Stomach smooth muscle (tissue), 2 donors: ENCODE measurements around the gene GAREM1.

Source experiments
- H3K27ac ChIP-seq: one replicate; pipeline ENCODE4 v1.7.0; 2013; ENCODE audit warnings: mild to moderate bottlenecking, low read length, inconsistent platforms
- H3K27me3 ChIP-seq, 2 donors: one replicate each; pipeline ENCODE4 v1.7.0; 2013; ENCODE audit warnings: low read length in 2 of 2; ENCODE audit not compliant: insufficient read depth in 2 of 2, control insufficient read depth in 1 of 2
- H3K36me3 ChIP-seq, 2 donors: one replicate each; pipeline ENCODE4 v1.7.0; 2013; ENCODE audit warnings: low read length in 2 of 2; ENCODE audit not compliant: control insufficient read depth in 2 of 2, insufficient read depth in 2 of 2
- H3K4me1 ChIP-seq: one replicate; pipeline ENCODE4 v1.7.0; 2013; ENCODE audit warnings: low read length; ENCODE audit not compliant: control insufficient read depth, insufficient read depth
- H3K4me3 ChIP-seq, 2 donors: one replicate each; pipeline ENCODE4 v1.7.0; 2013; ENCODE audit warnings: low read length in 2 of 2
- H3K9ac ChIP-seq, 2 donors: one replicate each; pipeline ENCODE4 v1.7.0; 2013; ENCODE audit warnings: low read length in 2 of 2, mild to moderate bottlenecking in 1 of 2
- H3K9me3 ChIP-seq, 2 donors: one replicate each; pipeline ENCODE4 v1.7.0; 2013; ENCODE audit warnings: low read length in 2 of 2; ENCODE audit not compliant: control insufficient read depth in 2 of 2
- donor health status: healthy.
- donor health status: Pancreatic carcinoma.

The GAREM1 gene

DNA sequence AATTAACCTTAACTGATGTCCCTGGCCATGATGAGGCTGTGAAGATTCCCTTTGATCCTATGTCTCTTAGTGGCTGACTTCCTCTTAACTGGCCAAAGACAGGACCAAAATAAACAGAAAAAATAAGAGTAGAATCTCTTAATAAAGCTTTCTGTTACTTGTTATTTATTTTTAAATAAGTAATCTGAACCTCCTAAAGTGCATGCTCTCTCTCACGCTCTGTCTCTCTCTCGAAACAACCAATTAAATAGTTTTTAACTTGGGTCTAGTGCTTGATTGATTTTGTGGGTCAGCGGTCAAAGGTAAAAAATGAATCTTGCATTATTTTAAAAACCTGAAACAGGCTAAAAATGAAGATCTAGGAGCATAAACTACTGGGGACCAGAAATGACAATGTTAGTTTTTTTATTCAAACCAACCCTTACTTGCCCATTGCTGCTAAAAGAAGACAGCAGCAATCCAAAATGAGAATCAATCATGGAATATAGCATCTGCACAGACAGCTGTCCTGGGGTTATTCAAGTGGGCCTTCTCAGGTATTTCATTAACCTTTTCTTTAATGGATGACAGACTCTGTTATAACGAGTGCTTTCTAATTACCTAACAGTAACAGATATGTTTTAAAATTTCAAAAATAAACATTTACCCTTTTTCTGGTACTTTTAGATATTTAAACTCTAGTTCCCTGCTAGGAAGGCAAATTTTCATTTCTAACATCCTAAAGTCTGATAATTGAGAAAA, 11.2 kb downstream of the GAREM1 start:
- Histone ChIP-seq H3K4me3 (no peak overlapping the region), H3K27me3 (no peaks in the 10 kb centered on the region)

GRCh38 chr18:32455361-32455760, 15.3 kb downstream of the GAREM1 start:
- Histone ChIP-seq H3K27me3 (no peaks in the 10 kb centered on the region), H3K9me3 (no peaks in the 10 kb centered on the region), H3K27ac (no peak overlapping the region), H3K9ac (no peak overlapping the region), H3K36me3 (no peaks in the 10 kb centered on the region), H3K4me1 (peaks cover 2% of the 10 kb centered on the region), H3K4me3 (no peak overlapping the region)

More for the DNA sequence above, 11.2 kb downstream of the GAREM1 start:
- Histone ChIP-seq H3K27ac (no peak overlapping the region), H3K9ac (no peak overlapping the region), H3K9me3 (no peaks in the 10 kb centered on the region), H3K36me3 (no peaks in the 10 kb centered on the region), H3K4me1 (peaks cover 1% of the 10 kb centered on the region)

DNA sequence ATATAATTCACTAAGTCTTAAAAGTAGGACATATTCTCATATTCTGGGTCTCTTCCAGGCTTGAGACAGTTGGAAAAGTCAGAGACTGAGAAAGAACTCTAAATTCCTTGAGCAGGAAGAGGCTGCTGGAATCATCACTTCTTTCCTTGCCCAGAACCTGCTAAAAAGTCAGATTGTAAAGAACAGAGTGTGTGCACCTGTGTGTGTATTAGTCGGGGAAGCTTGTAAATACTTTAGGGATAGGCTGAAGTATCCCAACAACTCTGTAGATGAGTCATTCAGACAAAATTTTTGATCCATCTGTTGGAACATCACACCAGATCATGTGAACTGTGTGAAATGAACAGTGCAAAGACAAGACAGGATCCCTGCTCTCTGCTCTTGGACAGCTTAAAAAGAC, 16.1 kb downstream of the GAREM1 start:
- Histone ChIP-seq H3K27ac (no peak overlapping the region), H3K36me3 (no peaks in the 10 kb centered on the region), H3K4me3 (no peak overlapping the region), H3K9ac (no peak overlapping the region), H3K27me3 (no peaks in the 10 kb centered on the region), H3K4me1 (peaks cover 2% of the 10 kb centered on the region), H3K9me3 (no peaks in the 10 kb centered on the region)

- no peaks in the 10 kb centered on the region for H3K36me3 ChIP-seq
- no peak overlapping the region for H3K9ac ChIP-seq
- H3K9me3 ChIP-seq, result no peaks in the 10 kb centered on the region
- no peaks in the 10 kb centered on the region for H3K27me3 ChIP-seq
- no peak overlapping the region for H3K4me3 ChIP-seq
- H3K4me1 ChIP-seq, result peaks cover 2% of the 10 kb centered on the region
- H3K27ac ChIP-seq, result no peak overlapping the region
These were observed 19.8 kb downstream of the GAREM1 start for GRCh38 chr18:32450874-32451273.

DNA sequence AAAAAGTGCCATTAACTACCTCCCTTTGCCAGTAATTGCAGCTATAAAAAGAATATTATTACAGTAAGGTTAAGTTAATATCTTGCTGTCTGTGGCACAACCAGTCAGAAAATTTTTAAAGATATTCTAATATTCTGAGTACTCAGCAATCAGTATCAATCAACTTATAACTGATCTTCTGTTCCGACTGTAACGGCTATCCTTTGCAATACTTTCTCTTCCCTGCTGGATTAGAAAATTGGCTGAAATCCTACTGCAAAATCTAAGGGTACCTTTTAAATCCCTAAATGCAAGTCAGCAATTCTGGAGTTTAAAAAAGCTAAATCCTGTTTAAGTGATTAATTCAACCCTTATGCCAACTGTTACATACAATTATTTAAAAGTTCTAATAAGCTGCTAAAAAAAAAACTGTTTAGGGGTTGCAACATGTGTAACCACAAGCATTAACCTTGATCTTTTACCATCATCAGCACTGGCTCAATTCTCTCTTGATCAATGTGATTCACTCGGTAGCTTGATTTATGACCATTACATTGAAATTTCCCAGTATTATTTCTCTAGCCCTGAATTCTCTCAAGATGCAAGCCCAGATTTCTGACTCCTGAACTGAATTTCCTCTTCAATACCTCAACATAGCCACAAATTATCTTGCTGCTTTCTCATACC, 20.5 kb downstream of the GAREM1 start:
- no peak overlapping the region for H3K27ac ChIP-seq
- H3K36me3 ChIP-seq, result no peaks in the 10 kb centered on the region
- peaks cover 2% of the 10 kb centered on the region for H3K4me1 ChIP-seq
- H3K27me3 ChIP-seq, result no peaks in the 10 kb centered on the region
- H3K9me3 ChIP-seq, result no peaks in the 10 kb centered on the region
- no peak overlapping the region for H3K4me3 ChIP-seq
- no peak overlapping the region for H3K9ac ChIP-seq

GRCh38 chr18:32446780-32447179, 23.9 kb downstream of the GAREM1 start:
- Histone ChIP-seq H3K9ac (no peak overlapping the region), H3K27ac (no peak overlapping the region), H3K4me1 (no peaks in the 10 kb centered on the region), H3K9me3 (no peaks in the 10 kb centered on the region), H3K4me3 (no peak overlapping the region), H3K27me3 (no peaks in the 10 kb centered on the region), H3K36me3 (no peaks in the 10 kb centered on the region)

DNA sequence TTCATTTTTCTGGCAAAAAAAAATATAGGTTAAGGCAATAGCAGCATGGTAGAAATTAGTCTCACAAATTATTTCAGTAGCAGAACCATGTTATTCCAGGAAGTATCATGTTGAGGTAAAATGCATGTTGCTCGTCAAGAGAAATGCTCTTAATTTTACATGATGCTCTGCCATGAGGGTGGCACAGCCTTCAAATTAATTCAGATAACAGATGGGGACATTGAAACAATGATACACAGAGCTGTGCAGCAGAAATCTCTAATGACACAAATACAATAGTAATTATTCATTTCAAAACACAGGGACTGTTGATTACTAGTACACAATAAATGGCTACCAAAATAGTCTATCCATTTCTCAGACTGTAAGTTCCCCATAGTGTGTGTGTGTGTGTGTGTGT, 24.8 kb downstream of the GAREM1 start:
- no peaks in the 10 kb centered on the region for H3K27me3 ChIP-seq
- no peaks in the 10 kb centered on the region for H3K9me3 ChIP-seq
- H3K4me3 ChIP-seq, result no peak overlapping the region
- no peaks in the 10 kb centered on the region for H3K36me3 ChIP-seq
- H3K4me1 ChIP-seq, result no peaks in the 10 kb centered on the region
- H3K27ac ChIP-seq, result no peak overlapping the region
- H3K9ac ChIP-seq, result no peak overlapping the region

- Histone ChIP-seq H3K27ac (no peak overlapping the region), H3K9ac (no peak overlapping the region), H3K9me3 (no peaks in the 10 kb centered on the region), H3K36me3 (no peaks in the 10 kb centered on the region), H3K4me3 (no peak overlapping the region), H3K27me3 (no peaks in the 10 kb centered on the region), H3K4me1 (no peaks in the 10 kb centered on the region)
These were observed 26.9 kb downstream of the GAREM1 start for GRCh38 chr18:32443706-32444215.

GRCh38 chr18:32443033-32443705, 27.5 kb downstream of the GAREM1 start:
- Histone ChIP-seq H3K9ac (no peak overlapping the region), H3K4me3 (no peak overlapping the region), H3K27me3 (no peaks in the 10 kb centered on the region), H3K9me3 (no peaks in the 10 kb centered on the region), H3K36me3 (no peaks in the 10 kb centered on the region), H3K27ac (no peak overlapping the region), H3K4me1 (no peaks in the 10 kb centered on the region)

DNA sequence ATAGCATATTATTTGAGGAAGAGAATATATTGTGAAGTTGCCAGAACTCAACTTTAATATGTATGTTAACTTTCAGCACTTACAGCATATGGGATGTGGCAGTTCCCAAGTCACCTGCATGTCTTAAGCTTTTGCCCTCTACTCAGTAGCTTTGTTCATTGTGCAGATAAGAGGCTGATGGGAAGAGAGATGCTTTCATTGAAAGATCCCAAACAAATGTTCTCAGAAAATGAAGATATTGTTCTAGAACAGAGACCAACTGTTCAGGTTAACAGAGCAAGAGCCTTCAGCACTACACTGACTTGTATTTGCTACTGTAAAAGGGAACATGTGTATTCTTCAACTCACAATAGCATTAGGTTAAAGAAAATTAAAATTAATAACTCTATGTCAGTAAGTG, 28.1 kb downstream of the GAREM1 start:
- Histone ChIP-seq H3K27ac (no peak overlapping the region), H3K4me1 (no peaks in the 10 kb centered on the region)

More for the DNA sequence above, 28.1 kb downstream of the GAREM1 start:
- no peak overlapping the region for H3K4me3 ChIP-seq
- no peaks in the 10 kb centered on the region for H3K36me3 ChIP-seq
- H3K9me3 ChIP-seq, result no peaks in the 10 kb centered on the region
- no peaks in the 10 kb centered on the region for H3K27me3 ChIP-seq
- H3K9ac ChIP-seq, result no peak overlapping the region
